ENCODE results near the gene PSMD8.
"Not testable (repeated sequence)": the region's sequence is repeated elsewhere in the genome, so short reads cannot be mapped to it uniquely, and the experiment has no call there.

The PSMD8 gene

DNA sequence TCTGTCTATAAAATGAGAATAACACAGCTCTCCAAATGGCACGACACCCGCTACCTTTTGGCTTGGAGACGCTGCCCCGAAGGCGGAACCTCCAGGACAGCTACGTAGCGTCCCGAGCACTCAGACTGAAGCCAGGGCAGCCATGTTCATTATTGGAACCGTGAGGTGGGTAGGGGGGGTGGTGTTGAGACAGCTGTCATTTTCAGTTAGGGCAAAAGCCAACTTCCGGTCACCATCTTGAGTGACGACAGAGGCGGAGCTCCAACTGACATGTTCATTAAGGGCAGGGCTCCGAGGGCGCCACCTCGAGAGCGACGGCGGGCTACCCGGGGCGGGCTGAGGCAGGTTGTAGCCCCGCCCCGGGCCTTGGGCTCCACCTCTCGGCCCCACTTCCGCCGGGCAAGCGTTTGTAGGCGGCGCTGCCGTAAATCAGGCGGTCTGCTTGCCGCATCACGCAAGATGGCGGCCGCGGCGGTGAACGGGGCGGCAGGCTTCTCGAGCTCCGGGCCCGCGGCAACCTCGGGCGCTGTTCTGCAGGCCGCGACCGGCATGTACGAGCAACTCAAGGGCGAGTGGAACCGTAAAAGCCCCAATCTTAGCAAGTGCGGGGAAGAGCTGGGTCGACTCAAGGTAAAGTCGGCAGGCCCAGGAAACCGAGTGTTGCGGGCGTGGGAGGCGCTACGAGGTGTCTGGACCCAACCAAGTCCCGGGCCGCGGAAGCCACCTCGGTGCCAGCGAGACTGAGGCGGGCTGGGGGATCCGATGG is at the start of gene PSMD8:
TSS of gene PSMD8 (plus strand) at position 240 of the 766 bp plus-strand sequence. CDS start at position 271, 31 bp downstream.
- DNase-seq (ENCODE audit: low read depth in 2 of 3, low spot score in 2 of 3) = peak; percentile 83 to 96 (median 87)

DNA sequence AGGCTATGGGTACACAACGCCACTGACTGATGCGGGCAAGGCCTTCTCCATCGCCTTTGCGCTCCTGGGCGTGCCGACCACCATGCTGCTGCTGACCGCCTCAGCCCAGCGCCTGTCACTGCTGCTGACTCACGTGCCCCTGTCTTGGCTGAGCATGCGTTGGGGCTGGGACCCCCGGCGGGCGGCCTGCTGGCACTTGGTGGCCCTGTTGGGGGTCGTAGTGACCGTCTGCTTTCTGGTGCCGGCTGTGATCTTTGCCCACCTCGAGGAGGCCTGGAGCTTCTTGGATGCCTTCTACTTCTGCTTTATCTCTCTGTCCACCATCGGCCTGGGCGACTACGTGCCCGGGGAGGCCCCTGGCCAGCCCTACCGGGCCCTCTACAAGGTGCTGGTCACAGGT is 47.8 kb upstream of the PSMD8 start:
- DNase-seq (ENCODE audit: low read depth in 2 of 3, low spot score in 2 of 3) = no peak

DNA sequence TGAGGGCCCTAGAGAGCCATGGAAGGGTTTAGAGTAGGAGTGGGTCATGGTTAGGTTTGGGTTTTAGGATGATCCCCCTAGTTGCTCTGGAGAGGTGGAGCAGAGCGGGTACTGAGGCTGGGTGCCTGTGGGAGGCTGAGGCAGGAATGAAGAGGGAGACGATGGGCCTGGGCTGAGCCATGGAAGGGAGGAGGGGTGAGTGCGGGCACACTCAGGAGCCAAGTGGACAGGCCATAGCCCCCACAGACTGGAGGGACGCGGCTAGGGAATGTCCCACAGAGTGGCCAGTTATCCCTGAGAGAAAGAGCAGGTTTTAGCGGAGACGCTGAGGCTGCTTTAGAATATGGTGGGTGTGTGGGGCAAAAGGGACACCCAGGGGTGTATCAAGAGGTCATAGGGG is 44.7 kb upstream of the PSMD8 start:
- DNase-seq (ENCODE audit: low read depth in 2 of 3, low spot score in 2 of 3) = no peak

DNA sequence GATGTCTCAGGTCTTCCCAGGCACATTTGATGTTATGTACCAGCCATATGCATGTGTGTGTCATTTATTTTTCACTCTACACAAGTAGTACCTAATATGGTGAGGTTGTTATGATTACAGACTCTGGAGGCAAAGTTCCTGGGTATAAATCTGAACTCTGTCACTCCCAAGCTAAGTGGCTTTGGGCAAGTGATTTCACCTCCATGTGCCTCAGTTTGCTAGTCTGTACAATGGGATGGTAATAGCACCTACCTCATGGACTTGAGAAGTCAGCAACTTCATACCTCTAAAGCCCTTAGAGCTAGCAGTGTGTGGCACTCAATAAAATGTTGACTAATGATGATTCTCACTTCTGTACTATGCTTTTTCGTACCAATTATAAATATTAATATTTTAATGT is 42.6 kb upstream of the PSMD8 start:
- no peak for DNase-seq (ENCODE audit: low read depth in 2 of 3, low spot score in 2 of 3)

DNA sequence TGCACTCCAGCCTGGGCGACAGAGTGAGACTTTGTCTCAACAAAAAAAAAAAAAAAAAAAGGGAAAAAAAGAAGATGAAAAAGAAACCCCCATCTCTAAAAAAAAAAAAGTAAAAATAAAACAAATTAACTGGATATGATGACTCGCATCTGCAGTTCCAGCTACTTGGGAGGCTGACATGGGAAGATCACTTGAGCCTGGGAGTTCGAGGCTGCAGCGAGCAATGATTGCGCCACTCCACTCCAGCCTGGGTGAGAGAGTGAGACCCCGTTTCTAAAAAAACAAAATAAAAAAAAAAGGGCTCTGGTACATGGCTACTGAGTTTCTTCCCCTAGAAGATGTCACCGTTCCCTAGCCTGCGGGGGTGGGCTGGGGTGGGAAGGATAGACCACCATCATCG is 41.1 kb upstream of the PSMD8 start:
- no peak for DNase-seq (ENCODE audit: low read depth in 2 of 3, low spot score in 2 of 3)

DNA sequence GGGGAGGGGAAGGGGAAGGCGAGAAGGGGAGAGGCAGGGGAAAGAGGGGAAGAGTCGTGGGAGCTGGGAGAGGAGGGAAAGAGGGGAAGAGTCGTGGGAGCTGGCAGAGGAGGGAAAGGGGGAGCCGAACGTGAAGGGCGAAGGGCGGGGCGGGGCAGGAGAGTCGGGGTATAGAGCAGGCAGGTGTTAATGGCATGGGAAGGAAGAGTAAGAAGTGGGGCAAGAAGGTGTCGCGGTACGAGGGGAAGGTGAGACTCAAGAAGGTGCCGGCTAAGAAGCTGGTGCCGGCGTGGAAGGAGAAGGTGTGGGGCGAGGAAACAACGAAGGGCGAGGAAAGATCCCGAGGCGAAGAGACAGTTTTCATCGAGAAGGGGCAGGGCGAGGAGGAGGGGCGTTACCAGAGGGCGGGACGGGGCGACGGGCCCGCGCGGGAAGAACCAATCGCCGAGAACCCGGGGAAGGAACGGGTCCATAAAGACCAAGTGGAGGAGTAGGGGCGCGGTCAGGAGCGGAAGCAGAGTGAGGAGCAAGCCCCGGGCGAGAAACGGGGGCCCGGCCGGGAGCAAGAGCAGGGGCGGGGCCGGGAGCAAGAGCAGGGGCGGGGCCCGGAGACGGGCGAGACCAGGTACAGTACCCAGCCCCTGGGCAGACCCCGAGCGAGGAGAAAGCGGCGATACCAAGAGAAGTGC is 38.3 kb upstream of the PSMD8 start:
- DNase-seq (ENCODE audit: low read depth in 2 of 3, low spot score in 2 of 3) = peak; percentile 86 to 89 (median 86)

DNA sequence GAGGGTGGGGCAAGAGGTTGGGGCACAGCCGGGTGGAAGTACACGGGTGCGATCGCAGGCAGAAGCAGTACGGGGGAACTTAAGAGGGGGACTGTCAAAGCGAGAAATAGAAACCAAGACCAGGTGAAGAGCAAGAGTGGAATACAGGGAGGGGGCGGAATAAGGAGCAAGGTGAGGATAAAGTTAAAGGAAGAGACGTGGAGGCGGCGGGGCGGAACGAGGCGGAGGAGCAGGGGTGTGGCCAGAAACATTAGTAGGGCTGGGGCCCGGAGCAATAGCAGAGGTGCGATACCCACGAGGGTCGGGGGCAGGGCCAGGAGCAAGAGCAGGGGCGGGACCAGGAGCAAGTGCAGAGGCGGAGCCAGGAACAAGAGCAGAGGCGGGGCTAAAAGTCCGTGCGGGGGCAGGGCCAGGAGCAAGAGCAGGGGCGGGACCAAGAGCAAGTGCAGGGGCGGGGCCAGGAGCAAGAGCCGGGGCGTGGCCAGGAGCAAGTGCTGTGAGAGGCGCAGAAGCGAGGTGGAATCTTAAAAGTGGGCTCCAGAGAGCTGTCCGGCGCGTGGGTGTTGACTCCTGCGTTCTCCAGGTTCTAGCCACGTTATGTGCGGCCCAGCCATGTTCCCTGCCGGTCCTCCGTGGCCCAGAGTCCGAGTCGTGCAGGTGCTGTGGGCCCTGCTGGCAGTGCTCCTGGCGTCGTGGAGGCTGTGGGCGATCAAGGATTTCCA is 37.6 kb upstream of the PSMD8 start:
- peak; percentile 66 to 86 (median 84) for DNase-seq (ENCODE audit: low read depth in 2 of 3, low spot score in 2 of 3)

DNA sequence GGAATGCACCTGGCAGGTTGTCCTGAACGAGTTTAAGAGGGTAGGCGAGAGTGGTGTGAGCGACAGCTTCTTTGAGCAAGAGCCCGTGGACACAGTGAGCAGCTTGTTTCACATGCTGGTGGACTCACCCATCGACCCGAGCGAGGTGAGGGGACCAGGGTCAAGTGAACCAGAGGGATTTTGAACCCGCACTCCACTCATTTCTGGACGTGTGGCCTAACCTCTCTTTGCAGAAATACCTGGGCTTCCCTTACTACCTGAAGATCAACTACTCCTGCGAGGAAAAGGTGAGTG is 37.1 kb upstream of the PSMD8 start:
- no peak for DNase-seq (ENCODE audit: low read depth in 2 of 3, low spot score in 2 of 3)

DNA sequence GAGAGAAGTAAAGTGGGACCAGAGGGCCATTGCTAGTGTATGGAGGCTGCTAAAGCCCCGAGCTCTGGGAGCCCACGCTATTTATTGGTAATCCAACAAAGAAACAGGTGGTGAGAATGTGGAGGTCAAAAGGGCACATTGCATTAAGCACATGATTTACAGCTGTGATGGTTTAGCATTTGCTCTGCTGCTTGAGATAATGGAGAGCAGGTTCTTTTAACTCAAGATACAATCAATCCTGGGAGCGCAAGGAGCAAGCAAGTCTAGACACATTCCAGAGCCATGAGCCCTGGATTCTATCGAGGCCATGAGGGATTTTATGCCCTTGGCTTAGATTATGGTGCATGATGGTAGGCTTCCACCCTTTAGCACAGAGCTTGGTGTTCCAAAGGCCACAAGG is 35.4 kb upstream of the PSMD8 start:
- not testable (repeated sequence) for DNase-seq (ENCODE audit: low read depth in 2 of 3, low spot score in 2 of 3)

DNA sequence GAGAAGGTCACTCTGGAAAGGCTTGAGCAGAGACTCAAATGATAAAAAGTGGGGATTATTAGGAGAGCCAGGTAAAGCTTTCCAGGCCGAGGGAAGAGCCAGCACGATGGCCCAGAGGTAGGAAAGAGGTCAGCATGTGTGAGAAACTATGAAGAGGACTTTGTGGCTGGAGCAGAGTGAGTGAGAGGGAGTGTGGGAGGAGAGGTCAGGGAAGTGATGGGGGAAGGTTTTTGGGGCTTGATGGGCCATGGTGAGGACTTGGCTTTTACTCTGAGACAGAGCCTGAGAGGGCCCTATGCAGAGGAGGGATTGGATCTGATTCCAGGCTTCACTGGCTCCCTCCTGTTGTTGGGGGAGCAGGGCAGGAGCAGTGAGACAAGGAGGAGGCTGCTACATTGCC is 33.4 kb upstream of the PSMD8 start:
- no peak for DNase-seq (ENCODE audit: low read depth in 2 of 3, low spot score in 2 of 3)

DNA sequence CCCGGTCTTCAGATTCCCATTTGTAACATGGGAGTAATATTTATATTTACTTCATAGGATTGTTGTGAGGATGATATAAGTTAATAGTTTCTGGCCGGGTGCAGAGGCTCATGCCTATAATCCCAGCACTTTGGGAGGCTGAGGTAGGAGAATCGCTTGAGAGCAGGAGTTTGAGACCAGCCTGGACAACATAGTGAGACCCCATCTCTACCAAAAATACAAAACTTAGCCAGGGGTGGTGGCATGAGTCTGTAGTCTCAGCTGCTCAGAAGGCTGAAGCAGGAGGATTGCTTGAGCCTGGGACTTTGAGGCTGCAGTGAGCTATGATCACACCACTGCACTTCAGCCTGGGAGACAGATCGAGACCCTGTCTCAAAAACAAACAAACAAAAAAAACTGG is 27.5 kb upstream of the PSMD8 start:
- DNase-seq (ENCODE audit: low read depth in 2 of 3, low spot score in 2 of 3) = no peak

DNA sequence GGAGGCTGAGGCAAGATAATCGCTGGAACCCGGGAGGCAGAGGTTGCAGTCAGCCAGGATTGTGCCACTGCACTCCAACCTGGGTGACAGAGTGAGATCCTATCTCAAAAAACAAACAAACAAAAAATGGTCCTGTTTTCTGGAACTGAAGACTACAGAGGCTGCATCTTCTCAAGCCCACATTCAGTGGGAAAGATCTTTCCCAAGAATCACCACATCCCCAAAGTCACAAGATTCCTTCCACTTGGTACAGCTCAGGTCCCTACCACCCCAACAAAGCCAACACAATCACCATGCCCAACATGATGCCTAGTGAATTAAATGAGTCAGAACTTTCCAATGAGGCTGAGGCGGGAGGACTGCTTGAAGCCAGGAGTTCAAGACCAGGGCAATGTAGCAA is 23.5 kb upstream of the PSMD8 start:
- no peak for DNase-seq (ENCODE audit: low read depth in 2 of 3, low spot score in 2 of 3)

DNA sequence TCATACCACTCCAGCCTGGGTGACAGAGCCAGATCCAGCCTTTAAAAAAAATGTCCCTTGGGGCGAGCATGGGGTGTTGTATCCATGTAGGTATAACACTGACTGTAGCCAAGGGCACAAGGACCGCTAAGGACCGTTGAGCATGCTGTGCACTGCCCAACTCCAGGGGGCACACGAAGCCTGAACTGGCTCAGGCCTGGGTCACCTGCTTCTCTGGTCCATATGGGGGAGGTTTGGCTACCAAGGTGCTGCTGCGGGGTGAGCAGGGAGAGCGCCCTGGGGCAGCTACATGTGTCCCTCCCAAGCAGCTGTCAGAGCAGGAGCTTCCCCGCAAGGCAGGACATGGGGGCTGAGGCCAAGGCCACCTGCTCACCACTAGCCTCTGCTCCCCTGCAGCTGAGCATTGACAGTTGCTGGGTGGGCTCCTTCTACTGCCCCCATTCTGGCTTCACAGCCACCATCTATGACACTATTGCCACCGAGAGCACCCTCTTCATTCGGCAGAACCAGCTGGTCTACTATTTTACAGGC is 22.4 kb upstream of the PSMD8 start:
- DNase-seq (ENCODE audit: low read depth in 2 of 3, low spot score in 2 of 3) = no peak

DNA sequence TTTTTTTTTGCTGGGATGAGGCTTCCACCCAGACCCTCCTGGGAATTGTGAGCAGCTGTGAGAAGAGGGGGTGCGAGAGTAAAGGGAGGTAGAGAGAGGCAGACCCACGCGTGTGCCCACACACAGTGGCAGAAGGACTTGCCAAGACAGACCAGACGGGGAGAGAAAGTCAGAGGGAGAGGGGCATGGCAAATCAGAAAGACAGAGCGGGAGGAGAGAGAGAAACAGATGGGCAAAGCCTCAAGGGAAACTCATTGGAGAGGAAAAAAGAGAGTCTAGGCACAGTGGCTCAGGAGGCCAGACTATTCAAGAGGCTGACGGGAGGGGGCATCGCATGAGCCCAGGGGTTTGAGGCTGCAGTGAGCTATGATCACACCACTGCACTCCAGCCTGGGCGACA is 21.8 kb upstream of the PSMD8 start:
- DNase-seq (ENCODE audit: low read depth in 2 of 3, low spot score in 2 of 3) = no peak

DNA sequence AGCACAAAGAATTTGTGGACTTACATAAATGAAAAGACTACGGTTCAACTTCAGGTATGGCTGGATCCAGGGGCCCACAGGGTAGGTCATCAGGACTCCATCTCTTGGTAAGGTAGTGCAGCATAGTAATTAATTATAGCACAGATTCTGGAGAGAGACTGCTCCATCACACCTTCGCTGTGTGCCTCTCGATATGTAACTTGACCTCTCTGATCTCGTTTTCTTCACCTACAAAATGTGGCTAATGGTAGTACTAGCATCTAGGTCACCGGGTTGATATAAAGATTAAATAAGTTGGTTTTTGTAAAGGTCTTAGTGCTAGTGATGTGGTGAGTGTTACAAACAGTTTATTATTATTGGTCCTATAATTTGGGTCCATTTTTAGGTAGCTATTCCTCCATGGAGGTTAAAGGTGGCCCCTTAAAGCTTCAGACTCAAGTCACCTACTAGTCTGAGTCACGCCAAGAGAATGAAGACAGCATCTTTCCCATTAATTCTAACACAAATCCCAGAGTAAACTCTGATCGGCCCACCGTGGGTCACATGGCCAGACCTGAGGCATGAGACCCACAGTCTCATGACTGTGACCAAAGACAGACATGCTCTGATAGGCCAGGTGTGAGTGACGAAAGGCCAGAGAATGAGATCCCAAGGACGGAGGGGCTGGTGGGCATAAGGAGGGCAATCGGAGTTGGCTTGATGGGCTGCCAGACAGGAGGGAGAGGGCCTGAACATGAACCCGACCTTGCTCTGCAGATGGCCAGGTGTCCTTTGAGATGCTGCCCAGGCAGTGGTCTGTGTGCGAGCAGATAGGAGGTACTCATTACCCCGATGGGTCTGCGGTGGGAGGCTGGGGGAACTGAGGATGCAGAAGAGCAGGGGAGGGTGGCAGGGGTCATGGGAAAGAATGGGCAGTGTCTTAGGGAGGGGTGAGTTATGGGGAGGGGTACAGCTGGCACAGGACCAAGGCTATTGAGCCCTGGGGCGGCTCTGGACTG is 18.3 kb upstream of the PSMD8 start:
- DNase-seq (ENCODE audit: low read depth in 2 of 3, low spot score in 2 of 3) = no peak

DNA sequence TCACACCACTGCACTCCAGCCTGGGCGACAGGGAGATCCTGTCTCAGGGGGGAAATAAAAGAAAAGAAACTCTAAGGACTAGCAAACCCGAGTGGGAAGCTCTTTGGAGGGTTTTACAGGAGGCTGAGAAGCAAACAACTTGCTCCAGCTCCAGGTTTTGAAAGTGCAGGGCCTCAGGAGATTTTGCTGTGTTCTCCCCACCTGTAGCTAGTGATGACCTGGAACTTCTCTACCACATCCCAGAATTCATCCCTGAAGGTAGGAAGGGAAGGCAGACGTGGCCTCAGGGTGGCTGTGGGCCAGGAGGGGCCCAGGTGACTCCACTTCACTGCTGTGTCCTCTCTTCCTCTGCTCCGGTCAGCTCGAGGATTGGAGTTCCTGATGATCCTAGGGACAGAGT is 16.3 kb upstream of the PSMD8 start:
- no peak for DNase-seq (ENCODE audit: low read depth in 2 of 3, low spot score in 2 of 3)

DNA sequence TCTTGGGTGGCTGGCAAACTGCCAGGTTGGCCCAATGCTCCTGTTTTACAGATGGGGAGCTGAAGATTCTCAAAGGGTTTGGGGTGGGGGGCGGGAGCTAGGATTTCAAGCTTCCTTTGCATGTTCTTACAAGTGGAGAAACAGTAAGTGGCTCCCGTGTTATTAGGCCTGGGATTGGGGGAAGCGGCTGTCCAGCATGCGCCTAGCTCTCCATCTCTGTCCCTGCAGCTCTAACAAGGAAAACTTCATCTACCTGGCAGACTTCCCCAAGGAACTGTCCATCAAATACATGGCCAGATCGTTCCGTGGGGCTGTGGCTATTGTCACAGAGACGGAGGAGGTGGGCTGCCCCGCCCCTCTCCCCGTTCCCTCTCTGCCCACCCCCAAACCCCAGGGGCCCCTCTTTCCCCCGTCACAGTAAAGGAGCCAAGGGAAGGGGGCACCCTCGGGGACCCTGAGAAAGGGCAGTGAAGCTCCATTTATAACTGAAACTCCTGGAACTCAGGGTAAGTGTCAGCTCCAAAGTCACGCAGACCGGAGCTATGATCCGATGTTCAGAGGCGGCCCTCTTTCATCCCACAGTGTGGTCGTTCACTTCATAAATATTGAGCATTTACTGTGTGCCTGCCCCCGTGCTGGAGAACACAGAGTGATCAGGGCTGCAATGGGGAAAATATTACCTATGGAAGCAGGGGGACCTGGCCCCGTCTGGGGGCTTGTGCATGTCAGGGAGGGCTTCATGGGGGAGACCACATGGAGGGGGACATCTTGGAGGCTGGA is 14.9 kb upstream of the PSMD8 start:
- DNase-seq (ENCODE audit: low read depth in 2 of 3, low spot score in 2 of 3) = no peak

DNA sequence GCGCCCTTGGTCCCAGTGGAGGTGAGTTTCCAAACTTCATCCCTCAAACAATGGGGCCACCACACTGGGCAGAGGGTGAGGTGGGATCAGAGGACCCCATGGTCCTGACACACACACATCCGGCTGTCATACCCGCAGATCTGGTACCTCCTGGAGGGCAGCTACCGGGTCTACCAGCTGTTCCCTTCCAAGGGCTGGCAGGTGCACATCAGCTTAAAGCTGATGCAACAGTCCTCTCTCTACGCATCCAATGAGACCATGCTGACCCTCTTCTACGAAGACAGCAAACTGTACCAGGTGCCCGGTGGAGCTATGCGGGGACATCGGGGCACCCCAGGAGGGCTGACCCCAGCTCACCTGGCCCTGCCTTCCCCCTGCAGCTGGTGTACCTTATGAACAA is 14.0 kb upstream of the PSMD8 start:
- DNase-seq (ENCODE audit: low read depth in 2 of 3, low spot score in 2 of 3) = no peak

DNA sequence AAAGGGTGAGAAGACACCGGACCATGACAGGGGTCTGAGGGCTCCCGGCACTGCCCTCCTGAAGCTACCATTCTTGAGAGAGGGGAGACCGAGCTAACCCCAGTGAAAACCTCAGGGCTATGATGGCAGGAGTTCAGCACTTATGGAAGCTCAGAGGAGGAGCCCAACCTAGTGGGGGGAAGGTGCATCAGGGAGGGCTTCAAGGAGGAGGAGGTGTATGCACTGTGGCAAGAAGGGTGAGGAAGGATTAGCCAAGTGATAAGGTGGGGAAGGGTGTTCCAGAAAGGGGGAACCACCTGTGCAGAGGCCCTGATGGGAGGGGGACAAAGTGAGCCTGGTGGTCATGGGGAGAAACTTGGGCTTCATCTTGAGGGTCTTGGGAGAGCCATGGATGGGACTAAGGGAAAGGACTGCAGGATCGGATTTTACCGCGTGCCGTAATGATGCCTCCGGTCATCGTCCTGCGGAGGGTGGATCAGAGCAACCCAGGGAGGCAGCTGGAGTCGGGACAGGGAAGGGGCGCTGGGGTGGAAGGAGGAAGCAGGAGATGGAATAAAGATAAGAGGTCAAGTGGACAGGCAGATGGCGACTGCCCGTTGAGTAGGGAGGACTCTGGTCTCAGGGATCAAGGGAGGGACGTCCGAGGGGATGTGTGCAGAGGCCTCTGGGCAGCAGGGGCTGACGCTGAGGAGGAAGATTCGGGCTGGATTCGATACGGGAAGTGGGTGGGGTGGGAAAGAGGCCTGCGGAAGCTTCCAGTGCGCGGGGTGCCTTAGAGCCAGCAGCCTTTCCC is 13.3 kb upstream of the PSMD8 start:
- DNase-seq (ENCODE audit: low read depth in 2 of 3, low spot score in 2 of 3) = no peak

Measured in activated CD8-positive, alpha-beta memory T cell treated with anti-CD3 and anti-CD28 coated beads for 48 hours (primary cell).